Measurements from ENCODE around the gene HINT2. TPM values are rescaled to one million over a fixed set of nuclear protein-coding genes. Genes with fewer than 3 reads are reported as not detected.

HINT2 gene
- 89.2 TPM for polyA plus RNA-seq

DNA sequence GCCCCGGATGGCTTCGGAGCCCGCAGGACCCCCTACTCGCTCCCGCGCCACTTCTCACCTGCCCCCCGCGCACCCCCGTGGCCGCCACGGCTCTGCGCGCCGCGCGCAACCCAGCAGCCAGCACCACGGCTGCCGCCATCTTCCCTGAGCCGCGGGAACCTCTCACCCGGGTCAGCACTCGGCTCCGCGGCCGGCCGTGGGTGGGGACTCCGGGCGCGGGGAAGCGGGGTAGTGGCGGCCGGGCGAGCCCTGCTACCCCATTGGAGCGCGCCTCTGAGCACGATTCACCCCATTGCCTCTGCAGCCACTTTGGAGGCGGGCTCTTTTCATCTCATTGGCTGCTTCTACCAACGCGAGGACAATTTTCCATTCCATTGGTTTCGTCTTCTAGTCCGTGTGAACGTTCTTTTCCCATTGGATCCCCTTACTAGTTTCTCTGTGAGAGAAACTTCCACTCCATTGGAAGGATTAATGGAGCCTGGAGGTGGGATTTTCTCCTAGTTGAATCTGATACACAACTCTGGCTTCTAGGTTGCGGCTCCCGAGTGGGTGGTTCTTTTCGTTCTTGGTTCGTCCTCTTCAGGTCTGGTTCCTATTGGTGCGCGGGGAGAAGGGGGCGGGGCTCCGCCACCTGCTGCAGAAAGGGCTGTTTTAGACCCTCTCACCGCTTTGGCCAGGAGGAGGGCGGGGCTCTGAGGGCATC, at the start of gene HINT2:
HINT2 (minus strand) TSS at position 202 of the 703 bp plus-strand sequence; CDS start at position 139, 63 bp downstream.
- peaks cover 2% of the 10 kb centered on the region for H3K36me3 Mint-ChIP-seq
- peaks cover 0 to 1% (median 0%) of the 10 kb centered on the region in 3 donors for H3K9me3 Mint-ChIP-seq
- peaks cover 1% of the 10 kb centered on the region for H3K27me3 Mint-ChIP-seq
- H3K27ac Mint-ChIP-seq = peak within 1 kb of the TSS; percentile 95 to 97 (median 96)
- peak within 1 kb of the TSS; percentile 95 to 99 (median 98) for H3K4me3 Mint-ChIP-seq
- H3K4me1 Mint-ChIP-seq = peaks cover 22 to 31% (median 28%) of the 10 kb centered on the region in 3 donors

DNA sequence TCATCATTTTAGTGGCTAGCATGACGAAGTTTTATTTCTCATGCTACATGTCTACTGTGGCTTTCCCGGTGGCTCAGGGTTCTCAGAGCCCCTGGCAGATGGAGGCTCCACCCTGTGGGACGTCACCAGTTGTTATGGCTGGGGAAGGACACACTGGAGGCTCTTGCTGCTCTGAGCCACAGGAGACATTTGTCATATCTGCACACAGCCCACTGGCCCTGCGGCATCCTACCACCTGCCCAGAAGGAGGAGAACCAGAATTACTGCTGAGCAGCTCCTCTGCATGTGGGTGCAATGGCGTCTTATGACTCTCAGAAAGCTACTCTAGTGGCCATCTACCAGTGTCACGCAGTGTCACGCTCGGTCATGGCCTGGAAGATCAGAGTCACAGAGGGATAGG, 48.7 kb upstream of the HINT2 start:
- Mint-ChIP-seq H3K36me3 (no peaks in the 10 kb centered on the region), H3K9me3 (no peaks in the 10 kb centered on the region), H3K4me1 (peaks cover 0 to 3% (median 1%) of the 10 kb centered on the region in 3 donors), H3K27ac (no peak overlapping the region), H3K4me3 (no peak overlapping the region), H3K27me3 (peaks cover 4% of the 10 kb centered on the region)

DNA sequence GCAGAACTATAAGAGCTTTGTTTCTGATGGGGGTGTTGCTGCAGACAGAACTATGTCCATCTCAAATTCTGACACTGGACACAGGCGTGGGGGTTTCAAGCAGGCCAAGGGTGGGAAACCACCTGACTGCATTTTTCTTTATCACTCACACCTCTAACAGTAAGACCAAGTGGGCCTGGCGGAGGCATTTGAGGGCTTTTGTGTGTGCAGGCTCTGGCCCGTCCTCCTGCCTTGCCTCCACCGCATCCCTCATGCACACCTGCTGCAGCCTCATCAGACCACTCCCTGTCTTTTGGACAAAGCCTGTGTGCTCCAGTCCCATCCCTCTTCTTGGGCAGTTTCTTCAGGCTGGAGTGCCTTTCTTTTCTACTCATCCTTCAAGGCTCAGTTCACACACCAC, 47.5 kb upstream of the HINT2 start:
- Mint-ChIP-seq H3K27ac (no peak overlapping the region), H3K9me3 (no peaks in the 10 kb centered on the region), H3K27me3 (peaks cover 4% of the 10 kb centered on the region), H3K4me3 (no peak overlapping the region), H3K36me3 (no peaks in the 10 kb centered on the region), H3K4me1 (peaks cover 0 to 4% (median 2%) of the 10 kb centered on the region in 3 donors)

DNA sequence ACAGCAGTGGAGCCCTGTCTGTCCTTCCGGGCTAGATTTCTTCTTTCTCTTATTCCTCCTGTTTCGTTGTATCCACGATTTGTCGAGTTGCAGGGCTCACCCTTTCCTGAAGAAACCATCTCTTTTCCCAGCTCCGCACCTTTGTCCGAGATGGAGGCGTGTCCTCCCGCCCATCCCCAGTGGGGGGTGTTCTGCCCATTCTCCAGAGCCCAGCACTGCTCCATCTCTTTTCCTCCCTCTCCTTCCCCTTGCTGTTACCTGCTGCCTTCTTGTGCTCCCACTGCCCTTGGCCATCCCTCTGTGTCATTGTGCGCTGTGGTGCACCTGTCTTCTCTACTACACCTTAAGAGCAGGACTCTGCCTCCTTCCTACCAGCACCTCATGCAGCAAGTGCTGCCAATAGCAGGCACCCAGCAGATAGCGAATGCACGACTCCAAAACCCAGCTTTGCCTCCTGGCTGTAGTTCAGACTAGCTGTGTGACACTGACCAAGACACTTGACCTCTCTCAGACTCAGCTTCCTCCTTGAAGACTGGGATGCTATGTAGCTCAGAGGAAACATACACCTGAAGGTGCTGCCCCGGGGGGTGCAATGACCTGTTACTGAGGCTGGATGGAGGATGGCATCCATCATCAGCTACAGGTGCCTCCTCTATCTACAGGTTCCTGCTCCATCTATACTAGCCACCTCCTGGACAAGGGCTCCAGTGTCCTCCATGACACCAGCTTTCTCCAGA, 46.5 kb upstream of the HINT2 start:
- peaks cover 4% of the 10 kb centered on the region for H3K27me3 Mint-ChIP-seq
- peaks cover 0 to 4% (median 2%) of the 10 kb centered on the region in 3 donors for H3K4me1 Mint-ChIP-seq
- H3K9me3 Mint-ChIP-seq = no peaks in the 10 kb centered on the region
- H3K4me3 Mint-ChIP-seq = peak overlapping the region in 1 of 4 donors; percentile 29
- no peaks in the 10 kb centered on the region for H3K36me3 Mint-ChIP-seq
- H3K27ac Mint-ChIP-seq = no peak overlapping the region

DNA sequence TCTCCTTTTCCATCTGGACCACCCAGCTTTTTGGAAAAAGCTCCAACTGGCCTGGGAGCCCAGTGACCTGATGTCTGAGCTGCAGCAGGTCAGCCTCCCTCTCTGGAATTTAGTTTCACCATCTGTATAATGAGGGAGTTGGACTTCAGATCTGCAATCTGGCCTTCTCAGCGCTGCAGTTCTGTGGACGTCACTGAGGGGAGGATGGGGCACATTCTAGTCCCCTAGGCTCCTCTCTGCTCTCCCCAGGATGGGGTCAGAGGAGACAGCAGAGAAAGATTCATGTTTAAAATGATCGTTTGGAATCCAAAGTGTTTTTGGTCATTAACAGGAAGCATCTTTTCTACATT, 45.1 kb upstream of the HINT2 start:
- Mint-ChIP-seq H3K27ac (no peak overlapping the region), H3K9me3 (no peaks in the 10 kb centered on the region), H3K4me1 (peaks cover 0 to 4% (median 2%) of the 10 kb centered on the region in 3 donors), H3K36me3 (no peaks in the 10 kb centered on the region), H3K27me3 (peaks cover 4% of the 10 kb centered on the region), H3K4me3 (no peak overlapping the region)

DNA sequence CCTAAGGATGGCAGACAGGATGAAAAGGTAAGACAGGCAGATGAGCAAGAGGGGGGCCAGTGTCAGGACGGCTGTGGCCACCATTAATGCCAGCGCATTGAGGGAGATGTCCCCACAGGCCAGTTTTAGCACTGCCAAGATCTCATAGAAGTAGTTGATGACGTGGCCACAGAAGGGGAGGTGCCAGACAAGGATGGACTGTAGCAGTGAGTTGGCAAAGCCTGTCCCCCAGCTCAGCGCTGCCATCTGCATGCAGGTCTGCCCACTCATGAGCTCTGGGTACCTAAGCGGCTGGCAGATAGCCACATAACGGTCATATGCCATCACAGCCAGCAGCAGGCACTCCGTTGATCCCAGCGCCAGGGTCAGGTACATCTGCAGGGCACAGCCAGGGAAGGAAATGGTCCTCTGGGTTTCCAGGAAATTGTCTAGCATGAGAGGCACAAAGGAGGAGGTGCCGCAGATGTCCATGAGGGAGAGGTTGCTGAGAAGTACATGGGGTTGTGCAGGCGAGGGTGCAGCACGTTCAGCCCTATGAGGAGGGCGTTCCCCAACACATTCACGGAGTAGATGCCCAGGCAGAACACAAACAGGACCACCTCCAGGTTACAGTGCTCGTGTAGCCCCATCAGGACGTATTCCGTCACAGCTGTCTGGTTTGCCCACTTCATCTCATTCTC, 44.6 kb upstream of the HINT2 start:
- H3K4me1 Mint-ChIP-seq = peaks cover 0 to 4% (median 2%) of the 10 kb centered on the region in 3 donors
- no peaks in the 10 kb centered on the region for H3K36me3 Mint-ChIP-seq
- no peaks in the 10 kb centered on the region for H3K9me3 Mint-ChIP-seq
- H3K4me3 Mint-ChIP-seq = no peak overlapping the region
- no peak overlapping the region for H3K27ac Mint-ChIP-seq
- H3K27me3 Mint-ChIP-seq = peaks cover 4% of the 10 kb centered on the region

DNA sequence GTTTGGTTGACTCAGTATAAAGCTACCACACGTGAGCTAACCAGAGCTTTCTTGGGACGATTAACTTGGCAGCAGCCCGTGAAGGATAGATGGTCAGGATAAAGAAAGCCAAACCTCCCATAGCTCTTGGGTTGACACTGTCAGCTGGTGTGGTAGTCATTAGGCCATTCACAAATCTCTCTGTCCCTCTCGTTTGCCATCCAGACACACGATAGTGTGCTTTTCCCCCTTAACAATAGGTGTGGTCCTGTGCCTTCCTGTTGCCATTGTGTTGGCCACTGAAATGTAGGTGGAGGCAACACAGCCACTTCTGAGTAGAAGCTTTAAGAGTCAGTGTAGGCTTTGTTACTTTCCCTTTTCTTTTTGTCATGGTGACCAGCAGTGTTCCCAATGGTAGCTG, 43.6 kb upstream of the HINT2 start:
- Mint-ChIP-seq H3K4me3 (no peak overlapping the region), H3K27me3 (peaks cover 2% of the 10 kb centered on the region), H3K36me3 (no peaks in the 10 kb centered on the region), H3K27ac (no peak overlapping the region), H3K4me1 (peaks cover 0 to 4% (median 2%) of the 10 kb centered on the region in 3 donors), H3K9me3 (no peaks in the 10 kb centered on the region)

DNA sequence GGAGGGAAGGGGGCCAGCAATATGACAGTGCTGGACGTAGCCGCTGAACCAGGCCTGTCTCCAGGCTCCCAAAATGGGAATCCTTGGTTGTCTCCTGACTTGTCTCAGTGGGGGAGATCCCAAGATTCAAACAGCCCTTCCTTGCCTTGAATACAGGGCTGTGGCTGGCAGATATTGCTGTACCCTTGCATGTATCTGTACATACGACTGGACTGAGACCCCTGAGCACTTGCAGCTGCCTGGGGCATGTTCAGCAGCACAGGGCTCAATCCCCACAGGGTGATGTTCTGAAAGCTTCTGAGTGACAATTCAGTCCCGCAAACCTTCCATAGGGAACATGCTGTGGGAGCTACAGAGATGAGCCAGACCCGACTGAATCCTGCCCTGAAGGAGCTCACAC, 42.0 kb upstream of the HINT2 start:
- H3K27ac Mint-ChIP-seq = no peak overlapping the region
- peaks cover 2% of the 10 kb centered on the region for H3K27me3 Mint-ChIP-seq
- H3K36me3 Mint-ChIP-seq = no peaks in the 10 kb centered on the region

DNA sequence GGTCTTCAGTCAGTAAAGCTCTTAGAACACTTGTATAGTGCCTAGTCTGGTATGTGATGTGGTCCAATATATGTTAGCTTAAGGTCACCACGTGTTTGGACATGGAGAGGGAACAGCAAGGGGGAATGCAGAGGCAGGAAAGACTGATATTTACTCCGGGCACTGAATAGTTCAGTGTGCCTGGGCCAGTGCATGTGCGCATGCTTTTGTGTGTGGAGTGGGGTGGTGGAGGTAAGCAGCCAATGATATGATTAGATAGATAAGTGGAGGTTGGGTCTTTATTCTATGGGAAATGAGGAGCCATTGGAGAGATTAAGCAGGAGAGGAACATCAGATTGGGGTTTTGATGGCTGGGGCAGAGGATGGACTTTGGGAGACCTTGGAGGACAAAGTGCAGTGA, 41.4 kb upstream of the HINT2 start:
- Mint-ChIP-seq H3K9me3 (no peaks in the 10 kb centered on the region), H3K27me3 (peaks cover 2% of the 10 kb centered on the region), H3K4me3 (no peak overlapping the region), H3K36me3 (no peaks in the 10 kb centered on the region), H3K27ac (no peak overlapping the region), H3K4me1 (peaks cover 0 to 2% (median 2%) of the 10 kb centered on the region in 3 donors)

More for the DNA sequence above, 42.0 kb upstream of the HINT2 start:
- Mint-ChIP-seq H3K4me1 (peaks cover 0 to 4% (median 2%) of the 10 kb centered on the region in 3 donors), H3K9me3 (no peaks in the 10 kb centered on the region), H3K4me3 (no peak overlapping the region)

DNA sequence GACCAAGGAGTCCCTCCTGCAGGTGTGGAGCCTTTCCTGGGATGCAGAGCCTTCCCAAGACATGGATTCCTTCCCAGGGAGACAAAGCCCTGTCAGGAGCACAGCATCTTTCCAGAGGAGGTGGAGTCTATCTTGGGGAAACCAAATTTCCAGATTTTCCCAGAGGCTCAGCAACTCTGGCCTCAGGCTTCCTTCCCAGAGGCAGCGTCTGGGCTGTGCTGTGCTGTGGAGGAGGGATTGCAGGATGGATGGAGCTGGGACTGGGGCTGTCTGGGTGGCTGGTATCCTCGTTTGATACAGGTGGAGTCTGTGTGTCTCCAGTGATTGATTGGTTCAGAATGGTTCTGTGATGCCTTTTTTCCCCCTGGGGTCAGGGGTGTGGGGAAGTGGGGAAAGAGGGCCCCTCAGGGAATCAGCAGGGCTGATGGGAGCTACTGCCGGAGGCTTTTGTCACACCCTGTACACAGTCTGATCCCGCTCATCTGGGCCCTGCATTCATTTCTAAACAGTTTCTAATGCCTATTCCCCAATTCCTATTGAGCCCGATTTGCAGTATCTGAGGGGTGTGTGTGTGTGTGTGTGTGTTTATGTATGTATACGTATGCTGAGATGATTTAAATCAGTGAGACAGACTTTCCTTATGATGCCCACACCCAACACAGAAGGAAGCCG, 39.4 kb upstream of the HINT2 start:
- Mint-ChIP-seq H3K36me3 (no peaks in the 10 kb centered on the region), H3K4me1 (peaks cover 0 to 2% (median 1%) of the 10 kb centered on the region in 3 donors), H3K4me3 (no peak overlapping the region), H3K27ac (no peak overlapping the region), H3K27me3 (peaks cover 2% of the 10 kb centered on the region), H3K9me3 (no peaks in the 10 kb centered on the region)

DNA sequence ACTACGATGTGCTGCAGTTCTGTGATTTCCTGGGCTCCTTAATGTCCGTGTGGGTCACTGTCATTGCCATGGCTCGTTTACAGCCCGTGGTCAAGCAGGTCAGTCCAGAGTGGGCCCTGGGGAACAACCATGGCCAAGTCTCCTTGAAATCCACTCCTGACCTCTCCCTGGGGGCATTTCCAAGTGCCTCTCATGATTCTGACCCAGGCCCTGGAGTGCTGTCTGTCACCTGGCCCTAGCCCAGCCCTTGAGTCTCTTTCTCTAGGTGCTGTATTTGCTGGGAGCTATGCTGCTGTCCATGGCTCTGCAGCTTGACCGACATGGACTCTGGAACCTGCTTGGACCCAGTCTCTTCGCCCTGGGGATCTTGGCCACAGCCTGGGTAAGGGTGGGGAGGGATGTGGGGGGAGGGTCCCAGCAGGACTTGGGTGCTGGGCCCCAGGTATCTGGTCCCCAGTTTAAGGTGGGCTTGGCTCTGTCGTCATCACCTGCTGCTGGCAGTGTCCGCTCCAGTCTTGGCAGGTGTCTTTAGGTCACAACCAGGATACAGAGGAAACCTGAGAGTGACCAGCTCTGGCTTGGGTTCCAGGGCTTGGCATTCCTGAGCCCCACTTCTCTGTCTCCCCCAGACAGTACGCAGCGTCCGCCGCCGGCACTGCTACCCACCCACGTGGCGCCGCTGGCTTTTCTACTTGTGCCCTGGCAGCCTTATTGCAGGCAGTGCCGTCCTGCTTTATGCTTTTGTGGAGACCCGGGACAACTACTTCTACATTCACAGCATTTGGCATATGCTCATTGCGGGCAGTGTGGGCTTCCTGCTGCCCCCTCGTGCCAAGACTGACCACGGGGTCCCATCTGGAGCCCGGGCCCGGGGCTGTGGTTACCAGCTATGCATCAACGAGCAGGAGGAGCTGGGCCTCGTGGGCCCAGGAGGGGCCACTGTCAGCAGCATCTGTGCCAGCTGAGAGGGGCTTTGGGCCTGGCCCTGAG, 38.3 kb upstream of the HINT2 start:
- Mint-ChIP-seq H3K27ac (no peak overlapping the region), H3K36me3 (no peaks in the 10 kb centered on the region), H3K9me3 (no peaks in the 10 kb centered on the region), H3K27me3 (peaks cover 2% of the 10 kb centered on the region), H3K4me1 (peaks cover 3 to 8% (median 3%) of the 10 kb centered on the region in 3 donors), H3K4me3 (no peak overlapping the region)

DNA sequence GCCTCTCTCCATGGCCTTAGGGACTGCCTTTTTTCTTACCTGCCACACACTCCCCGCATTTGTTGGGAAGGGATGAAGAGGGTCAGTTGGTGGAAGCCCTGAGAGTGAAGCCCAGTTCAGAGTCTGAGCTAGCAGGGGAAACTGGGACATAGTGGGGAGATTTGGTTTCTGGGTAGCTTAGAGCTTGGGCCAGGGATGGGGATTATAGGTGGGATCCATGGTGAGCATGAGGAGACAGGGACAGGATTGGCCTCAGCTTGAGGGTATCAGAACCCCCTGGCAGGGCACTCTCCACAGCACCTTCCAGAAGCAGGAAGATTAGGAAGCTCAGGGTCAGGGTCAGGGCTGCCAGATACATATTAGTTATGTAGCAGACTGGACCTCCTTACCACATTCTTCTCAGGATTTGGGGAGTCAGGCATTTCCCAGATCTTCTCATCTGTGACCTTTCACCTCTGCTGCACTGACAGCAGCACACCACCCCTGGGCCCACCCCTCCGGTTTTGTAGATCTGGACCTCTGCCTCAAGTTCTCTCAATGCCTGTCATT, 37.5 kb upstream of the HINT2 start:
- no peak overlapping the region for H3K27ac Mint-ChIP-seq
- H3K27me3 Mint-ChIP-seq = peaks cover 2% of the 10 kb centered on the region
- H3K36me3 Mint-ChIP-seq = no peaks in the 10 kb centered on the region
- H3K4me1 Mint-ChIP-seq = peaks cover 9 to 16% (median 10%) of the 10 kb centered on the region in 3 donors
- no peak overlapping the region for H3K4me3 Mint-ChIP-seq
- no peaks in the 10 kb centered on the region for H3K9me3 Mint-ChIP-seq

DNA sequence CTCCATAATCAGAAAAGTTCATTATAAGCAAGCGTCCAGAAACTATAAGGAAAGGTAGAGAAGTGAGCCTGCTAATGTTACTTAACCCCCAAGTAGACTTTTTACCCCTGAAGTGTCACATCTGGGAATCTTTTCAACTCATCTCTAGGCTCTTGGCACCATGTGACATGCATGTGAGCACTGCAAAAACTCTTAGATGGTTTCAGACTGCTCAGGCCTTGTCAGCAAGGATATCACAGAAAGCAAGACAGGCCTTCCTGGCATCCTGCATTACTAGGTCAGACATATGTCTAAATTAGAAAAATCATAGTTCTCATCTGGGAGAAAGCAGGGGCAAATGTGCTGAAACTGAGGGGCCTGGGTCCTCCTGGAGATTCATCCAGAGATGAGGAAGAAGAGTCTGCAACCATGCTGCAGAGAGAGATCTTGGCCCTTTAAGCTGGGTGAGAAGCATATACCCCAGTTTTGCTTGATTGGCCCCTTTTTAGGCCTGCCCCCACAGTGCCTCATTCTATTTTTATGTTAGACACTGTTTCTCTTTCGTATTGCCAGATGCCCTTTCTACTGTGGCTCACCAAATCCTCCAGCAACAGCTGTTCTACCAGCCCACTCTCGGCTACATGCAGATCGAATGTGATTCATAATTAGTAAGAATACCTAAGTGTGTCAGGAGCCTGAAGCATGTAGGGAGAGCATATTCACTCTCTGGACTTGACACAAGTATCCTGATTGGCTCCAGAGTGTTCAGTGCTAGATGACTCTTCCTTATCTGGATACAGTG, 33.1 kb upstream of the HINT2 start:
- peak overlapping the region; percentile 1 to 42 (median 14) for H3K27ac Mint-ChIP-seq

More for the DNA sequence above, 33.1 kb upstream of the HINT2 start:
- Mint-ChIP-seq H3K4me1 (peaks cover 21 to 46% (median 30%) of the 10 kb centered on the region in 3 donors), H3K4me3 (peak overlapping the region in 3 of 4 donors; percentile 22 to 71 (median 23)), H3K36me3 (peaks cover 2% of the 10 kb centered on the region), H3K27me3 (peaks cover 5% of the 10 kb centered on the region), H3K9me3 (no peaks in the 10 kb centered on the region)

All from IgD-negative memory B cell (primary cell).